HG02852 (cell line): ENCODE results near the gene RTRAF.

Source experiments
- ATAC-seq: cut with Tn5 transposase; IDR thresholded peaks from one replicate; pipeline ENCODE4 v1.9.1; 2021; ENCODE audit warnings: mild to moderate bottlenecking, moderate library complexity; ENCODE audit not compliant: unreplicated experiment

Gene RTRAF

GRCh38 chr14:51993285-51993920 is 4.1 kb downstream of the RTRAF start:
- no peak for ATAC-seq

DNA sequence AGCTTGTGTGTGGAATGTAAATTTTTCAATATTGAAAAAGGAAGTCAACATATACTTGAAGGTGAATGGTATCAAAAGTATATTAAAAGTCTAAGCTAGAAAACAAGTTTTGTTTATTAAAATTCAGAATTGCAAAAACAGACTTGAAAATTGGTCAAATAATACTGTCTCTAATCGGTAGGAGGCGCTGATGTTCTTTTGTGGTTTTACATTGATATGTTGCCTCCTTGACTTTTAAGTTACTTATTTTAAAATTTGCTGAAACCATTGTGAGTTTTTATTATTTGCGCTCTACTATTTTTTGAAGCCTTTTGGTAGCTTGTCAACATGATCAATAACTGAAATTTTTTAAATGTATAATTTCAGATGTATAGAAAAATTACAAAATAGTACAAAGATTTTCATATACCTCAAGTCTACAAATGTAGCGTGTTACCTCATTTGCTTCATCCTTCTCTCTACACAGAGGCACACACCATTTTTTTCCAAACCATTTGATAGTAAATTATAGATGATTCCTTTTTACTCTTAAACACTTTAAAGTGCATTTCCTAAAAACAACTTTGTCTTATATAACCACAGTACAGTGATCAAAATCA is 6.9 kb downstream of the RTRAF start:
- no peak for ATAC-seq

DNA sequence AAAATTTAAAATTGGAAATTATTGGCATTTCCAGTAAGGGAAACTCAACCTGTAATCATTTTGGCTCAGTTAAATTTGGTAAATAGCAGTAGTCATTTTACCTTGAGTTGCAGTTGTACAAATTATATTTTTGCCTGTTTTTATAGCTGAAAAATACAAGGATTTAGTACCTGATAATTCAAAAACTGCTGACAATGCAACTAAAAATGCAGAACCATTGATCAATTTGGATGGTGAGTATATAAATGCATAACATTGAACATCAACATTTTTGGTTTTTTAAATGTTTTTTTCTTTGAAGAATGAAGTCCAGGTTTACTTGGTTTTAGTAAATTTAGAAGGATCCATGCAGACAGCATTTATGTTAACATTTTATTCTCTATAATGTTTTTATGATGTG is 9.0 kb downstream of the RTRAF start:
- no peak for ATAC-seq

- no peak for ATAC-seq
These were observed 9.7 kb downstream of the RTRAF start for GRCh38 chr14:51999084-51999483.

GRCh38 chr14:52000019-52000582 is 10.8 kb downstream of the RTRAF start:
- ATAC-seq: no peak

DNA sequence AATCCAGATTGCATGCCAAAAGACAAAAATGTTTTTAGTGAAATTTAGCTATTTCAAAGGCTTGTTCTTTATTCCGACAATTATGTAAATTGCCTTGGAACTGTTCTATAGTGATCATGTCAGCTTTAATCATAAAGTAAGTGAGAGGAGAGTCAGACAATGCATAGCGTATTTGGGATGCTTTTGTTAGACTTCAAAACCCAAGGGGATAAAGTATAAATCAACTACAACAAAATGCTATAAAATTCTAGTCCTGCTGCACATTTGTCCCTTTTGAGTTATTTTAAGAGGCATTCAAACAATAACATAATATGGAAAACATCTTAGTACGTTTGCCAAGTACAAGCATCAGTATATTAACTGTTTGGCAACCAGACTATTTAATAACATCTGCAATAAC is 11.3 kb downstream of the RTRAF start:
- no peak for ATAC-seq

- no peak for ATAC-seq
These were observed 13.2 kb downstream of the RTRAF start for GRCh38 chr14:52002542-52002941.

GRCh38 chr14:52003324-52003723 is 14.0 kb downstream of the RTRAF start:
- ATAC-seq: no peak

GRCh38 chr14:52005625-52006024 is 16.3 kb downstream of the RTRAF start:
- ATAC-seq: no peak

- no peak for ATAC-seq
These were observed 17.0 kb downstream of the RTRAF start for GRCh38 chr14:52006361-52006760.

DNA sequence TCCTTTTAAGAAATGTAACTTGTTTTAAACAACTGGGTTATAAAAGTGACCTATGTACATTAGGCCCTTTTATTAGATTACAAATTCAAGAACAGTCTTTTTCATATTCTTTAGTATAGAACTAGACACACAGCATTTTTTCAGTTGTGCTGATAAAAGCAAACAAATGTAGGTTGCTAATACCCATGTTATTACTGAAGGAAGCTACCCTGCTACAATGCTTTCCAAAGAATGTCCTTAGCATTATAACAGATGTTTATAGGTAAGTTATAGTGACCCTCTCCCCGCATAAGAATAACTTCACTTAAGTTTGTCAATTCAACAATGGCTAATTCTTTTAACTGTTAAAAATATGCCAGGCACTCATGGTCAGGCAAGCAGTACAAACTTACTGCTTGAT is 17.9 kb downstream of the RTRAF start:
- ATAC-seq: no peak

GRCh38 chr14:52007637-52008036 is 18.3 kb downstream of the RTRAF start:
- no peak for ATAC-seq

GRCh38 chr14:52008136-52008535 is 18.8 kb downstream of the RTRAF start:
- ATAC-seq: no peak

DNA sequence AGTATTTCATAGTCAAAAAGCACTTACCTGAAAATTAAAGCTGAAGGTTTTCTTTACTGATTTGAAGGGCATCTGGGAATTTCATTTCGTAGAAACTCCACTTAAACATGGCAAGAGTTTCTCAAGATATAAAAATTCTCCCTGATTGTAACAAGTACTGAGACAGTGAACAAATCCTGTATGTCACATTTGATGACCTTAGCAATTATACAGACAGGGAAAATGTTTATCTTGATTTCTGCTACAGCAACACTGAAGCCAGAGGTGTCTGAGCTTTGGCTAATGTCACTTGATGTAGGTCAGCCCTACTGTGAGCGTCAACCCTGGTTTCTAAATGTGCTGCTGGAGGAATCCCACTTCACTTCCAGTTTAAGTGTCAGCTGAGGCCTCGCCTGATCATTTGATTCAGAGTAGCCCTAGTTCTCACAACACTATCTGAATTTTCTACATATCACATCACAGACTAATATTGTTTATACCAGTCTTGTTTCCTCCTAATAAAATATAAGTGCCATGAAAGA is 20.9 kb downstream of the RTRAF start:
- no peak for ATAC-seq

- no peak for ATAC-seq
These were observed 22.2 kb downstream of the RTRAF start for GRCh38 chr14:52011523-52011922.

- no peak for ATAC-seq
These were observed 23.3 kb downstream of the RTRAF start for GRCh38 chr14:52012635-52013034.

DNA sequence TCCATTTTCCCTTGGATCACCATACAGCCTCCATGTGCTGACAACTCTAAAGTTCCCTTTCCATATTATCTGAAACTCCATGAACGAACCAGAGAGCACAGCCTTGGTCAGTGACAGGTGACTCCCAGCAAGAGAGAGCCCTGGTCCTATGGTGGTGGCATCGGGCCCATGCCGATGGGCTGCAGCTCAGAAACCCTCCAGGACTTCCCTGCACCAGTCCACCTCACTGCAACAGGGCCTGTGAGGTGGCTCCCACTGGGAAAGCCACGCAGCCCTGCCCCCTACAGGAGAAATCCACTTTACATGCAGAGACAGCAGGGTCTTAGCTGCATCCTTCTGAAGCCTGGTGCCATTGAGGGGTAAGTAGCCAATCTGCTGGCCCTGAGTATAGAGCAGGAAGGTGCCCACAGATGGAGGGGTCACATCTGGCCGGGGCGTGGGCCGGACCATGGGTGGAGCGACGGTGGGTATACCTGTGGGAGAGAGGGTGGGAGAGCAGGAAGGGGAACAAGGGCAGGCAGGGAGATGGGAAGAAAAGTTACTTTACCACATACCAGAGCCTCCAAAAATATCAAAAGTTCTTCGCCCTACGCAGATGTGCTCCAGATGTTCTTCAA is 24.7 kb downstream of the RTRAF start:
- ATAC-seq: no peak

DNA sequence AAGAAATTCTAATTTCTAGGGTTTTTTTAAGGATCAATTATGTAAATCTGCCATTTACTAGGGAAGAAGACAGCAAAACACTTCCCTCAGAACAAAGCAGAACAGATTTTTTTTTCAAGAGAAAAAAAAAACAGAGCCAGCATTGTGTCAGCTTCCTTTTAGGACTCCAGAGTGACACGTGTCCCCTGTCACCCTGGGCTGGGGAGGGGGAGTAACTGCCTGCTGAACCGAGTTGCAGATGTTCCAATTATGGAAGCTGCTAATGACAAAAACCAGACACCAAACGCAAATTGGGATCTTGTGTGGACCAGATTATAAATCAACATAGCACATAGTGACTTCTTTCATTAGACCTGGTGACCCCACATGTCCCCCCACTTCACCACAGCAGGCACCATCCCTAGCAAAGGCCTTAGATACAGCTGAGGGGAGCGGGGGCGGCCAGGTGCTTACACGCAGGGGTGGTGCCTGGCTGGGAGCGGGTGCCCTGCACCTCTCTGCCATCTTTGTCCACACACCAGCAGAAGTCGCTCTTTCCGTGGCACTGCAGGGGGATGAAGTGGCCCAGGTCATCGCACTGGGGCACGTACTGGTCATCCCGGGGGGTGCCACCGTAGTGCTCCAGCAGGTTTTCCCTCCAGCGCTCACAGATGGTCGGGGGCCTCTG is 25.4 kb downstream of the RTRAF start:
- ATAC-seq: no peak

DNA sequence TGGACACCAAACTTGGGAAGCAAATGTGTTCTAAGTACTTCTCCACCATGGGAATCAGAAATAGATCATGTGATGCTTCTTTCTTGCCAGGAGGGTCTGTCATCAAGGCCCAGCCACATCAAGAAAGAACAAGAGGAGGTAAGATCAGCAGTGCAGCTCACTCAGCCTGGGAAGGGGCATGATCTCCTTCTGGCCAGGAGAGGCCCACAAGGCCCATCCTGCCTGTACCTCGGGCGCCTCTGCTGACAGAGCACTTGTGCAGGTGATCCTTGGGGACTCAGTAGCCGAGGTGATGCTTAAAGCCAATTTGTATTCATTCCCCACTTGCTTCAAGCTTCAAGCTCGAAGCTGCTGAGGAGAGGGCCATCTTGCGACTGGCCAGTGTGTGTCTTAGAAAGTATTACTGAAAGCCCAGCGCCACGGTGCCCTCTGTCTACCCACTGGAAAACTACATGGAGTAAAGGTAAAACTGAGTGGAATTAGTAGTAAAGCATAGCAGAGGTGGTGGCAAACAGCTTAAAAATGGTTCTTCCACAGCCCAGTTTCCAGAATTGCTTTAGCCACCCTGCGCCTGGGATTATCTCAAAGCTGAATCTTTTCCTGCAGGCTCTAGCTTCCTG is 26.2 kb downstream of the RTRAF start:
- ATAC-seq: no peak

GRCh38 chr14:52018252-52018651 is 28.9 kb downstream of the RTRAF start:
- no peak for ATAC-seq

- ATAC-seq: no peak
These were observed 29.6 kb downstream of the RTRAF start for GRCh38 chr14:52018970-52019369.
